ENCODE results near the gene ULK4.
"Not testable (repeated sequence)": the region's sequence is repeated elsewhere in the genome, so short reads cannot be mapped to it uniquely, and the experiment has no call there.

Gene ULK4

GRCh38 chr3:41697702-41698101 is 264.2 kb downstream of the ULK4 start:
- in situ Hi-C loops (cut with HindIII; ENCODE audit: low sequenced_read_pairs): no loop called here

DNA sequence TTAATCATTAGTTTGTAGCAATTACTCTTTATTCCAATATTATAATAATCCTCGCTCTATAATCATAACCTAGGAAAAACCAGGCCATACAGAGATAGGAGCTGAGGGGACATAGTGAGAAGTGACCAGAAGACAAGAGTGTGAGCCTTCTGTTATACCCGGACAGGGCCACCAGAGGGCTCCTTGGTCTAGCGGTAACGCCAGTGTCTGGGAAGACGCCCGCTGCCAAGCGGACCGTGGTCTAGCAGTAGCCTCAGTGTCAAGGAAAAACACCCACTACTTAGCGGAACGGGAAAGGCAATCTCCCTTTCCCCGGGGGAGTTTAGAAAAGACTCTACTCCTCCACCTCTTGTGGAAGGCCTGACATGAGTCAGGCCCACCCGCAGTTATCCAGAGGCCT is 266.1 kb downstream of the ULK4 start:
- in situ Hi-C loops (cut with HindIII; ENCODE audit: low sequenced_read_pairs): not testable (repeated sequence)

GRCh38 chr3:41693799-41694198 is 268.1 kb downstream of the ULK4 start:
- in situ Hi-C loops (cut with HindIII; ENCODE audit: low sequenced_read_pairs): no loop called here

GRCh38 chr3:41690766-41691563 is 270.9 kb downstream of the ULK4 start:
- in situ Hi-C loops (cut with HindIII; ENCODE audit: low sequenced_read_pairs): no loop called here

DNA sequence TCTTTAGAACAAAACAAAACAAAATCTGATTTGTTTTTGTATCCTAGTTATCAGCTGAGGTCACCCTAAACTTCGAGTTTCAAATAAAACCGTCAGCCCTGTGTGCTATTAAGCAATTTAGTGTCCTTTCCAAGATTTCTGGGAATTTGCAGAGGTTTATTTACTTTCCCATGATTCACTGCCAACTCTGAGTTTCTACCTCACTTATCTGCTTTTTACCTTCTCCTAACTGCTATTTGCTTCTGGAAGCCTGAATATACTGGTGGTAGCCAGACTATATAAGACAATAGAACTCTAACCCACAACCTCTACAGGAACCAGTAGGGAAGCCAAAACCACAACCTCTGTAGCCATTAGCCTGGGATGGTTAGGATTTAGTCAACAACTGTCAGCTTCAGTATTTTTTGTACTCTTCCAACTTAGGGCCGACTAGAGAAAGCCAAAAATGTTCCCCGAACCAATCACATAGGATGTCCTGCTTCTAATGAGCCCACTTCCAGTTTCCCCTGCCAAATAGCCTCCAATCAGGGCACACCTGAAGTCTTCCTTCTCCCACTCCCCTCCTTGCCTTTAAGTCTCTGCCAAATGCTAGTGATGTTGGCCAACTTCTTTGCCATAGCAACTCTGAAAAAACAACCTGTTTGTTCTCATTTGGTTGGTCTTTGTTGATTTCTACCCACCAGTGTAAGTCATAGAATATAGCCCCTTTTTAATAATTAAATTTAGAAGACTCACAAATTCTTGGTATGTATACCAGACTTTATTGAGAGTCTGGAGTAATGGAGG is 273.1 kb downstream of the ULK4 start:
- in situ Hi-C loops (cut with HindIII; ENCODE audit: low sequenced_read_pairs): no loop called here

DNA sequence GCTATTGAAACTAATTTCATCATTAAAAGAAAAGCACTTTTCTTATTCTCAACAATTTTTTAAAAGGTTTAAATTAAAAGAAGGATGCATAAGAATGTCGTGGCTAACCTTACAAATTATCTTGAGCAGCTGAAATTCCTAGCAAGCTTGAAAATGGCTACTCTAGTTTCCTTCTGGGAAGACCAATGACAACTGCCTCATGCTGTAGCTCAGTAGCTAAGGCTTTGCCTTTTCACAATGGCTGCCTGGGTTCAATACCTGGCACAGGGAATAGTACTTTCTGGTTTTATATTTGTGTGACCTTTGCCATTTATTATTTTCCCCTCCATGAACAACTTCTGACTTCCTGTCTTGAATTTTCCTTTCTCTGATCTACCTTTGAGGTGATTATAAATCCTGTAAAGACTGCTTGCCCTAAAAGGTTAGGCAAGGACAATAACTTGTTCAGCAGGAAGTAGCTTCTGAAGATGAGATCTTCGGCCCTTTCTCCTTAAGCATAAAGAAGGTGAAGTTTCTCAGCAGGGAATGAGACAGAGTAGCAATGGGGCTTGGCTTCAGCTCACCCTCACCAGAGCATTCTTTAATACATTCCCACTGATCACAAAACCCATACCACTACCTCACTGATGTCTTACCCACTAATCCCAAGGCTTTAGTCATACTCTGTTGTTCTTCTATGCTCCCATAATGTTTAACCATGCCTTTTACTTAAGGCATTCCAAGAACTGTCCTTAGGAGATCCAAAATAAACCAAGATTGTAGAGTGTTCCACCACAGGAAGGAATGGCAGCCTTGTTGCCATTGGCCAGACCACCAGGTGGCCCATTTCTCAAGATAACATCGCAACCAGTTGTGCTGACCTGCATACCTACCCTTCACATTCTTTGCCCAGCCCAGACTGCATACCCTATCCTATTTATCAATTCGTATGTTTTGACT is 276.8 kb downstream of the ULK4 start:
- in situ Hi-C loops (cut with HindIII; ENCODE audit: low sequenced_read_pairs): no loop called here

- in situ Hi-C loops (cut with HindIII; ENCODE audit: low sequenced_read_pairs): no loop called here
Measured at GRCh38 chr3:41683666-41684350, 278.1 kb downstream of the ULK4 start.

DNA sequence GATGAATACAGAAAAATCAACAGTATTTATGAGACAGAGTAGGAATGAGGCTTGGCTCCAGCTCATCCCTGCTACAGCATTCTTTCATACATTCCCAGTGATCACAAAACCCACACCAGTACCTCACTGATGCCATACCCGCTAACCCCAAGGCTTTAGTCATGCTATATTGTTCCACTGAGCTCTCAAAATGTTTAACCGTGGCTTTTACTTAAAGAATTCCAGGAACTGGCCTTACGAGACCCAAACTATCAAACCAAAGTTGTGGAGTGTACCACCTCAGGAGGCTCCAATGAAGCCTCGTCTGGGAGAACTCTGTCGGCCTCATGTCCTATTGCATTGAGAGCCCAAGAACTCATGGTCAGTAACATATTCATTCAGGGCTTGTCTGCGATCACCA is 278.9 kb downstream of the ULK4 start:
- in situ Hi-C loops (cut with HindIII; ENCODE audit: low sequenced_read_pairs): no loop called here

GRCh38 chr3:41682382-41682781 is 279.5 kb downstream of the ULK4 start:
- in situ Hi-C loops (cut with HindIII; ENCODE audit: low sequenced_read_pairs): no loop called here

GRCh38 chr3:41681479-41681878 is 280.4 kb downstream of the ULK4 start:
- in situ Hi-C loops (cut with HindIII; ENCODE audit: low sequenced_read_pairs): no loop called here

DNA sequence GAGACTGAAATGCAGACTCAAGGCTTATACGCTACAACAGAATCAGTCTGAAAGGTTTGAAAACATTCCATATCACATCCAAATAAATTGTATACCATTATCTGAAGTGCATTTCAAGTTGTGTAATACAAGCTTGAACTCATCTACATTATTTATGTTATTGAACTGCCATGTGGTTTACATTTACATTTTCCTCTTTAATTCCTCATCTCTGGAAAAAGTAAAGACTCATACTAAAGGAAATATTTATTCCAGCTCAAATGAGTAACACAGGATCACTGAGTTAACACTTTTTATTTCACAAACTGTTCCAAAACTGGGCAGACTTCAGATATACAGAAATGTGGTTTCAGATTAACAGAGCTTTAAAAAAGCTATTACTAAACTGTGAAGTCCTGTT is 282.5 kb downstream of the ULK4 start:
- in situ Hi-C loops (cut with HindIII; ENCODE audit: low sequenced_read_pairs): no loop called here

DNA sequence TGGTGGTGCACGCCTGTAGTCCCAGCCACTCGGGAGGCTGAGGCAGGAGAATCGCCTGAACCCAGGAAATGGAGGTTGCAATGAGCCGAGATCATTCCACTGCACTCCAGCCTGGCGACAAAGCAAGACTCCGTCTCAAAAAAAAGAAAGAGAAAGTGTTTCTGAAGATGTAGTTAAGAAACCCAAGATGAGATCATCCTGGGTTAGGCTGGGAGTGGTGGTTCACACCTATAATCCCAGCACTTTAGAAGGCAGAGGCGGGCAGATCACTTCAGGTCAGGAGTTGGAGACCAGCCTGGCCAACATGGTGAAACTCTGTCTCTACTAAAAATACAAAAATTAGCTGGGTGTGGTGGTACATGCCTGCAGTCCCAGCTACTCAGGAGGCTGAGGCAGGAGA is 286.8 kb downstream of the ULK4 start:
- in situ Hi-C loops (cut with HindIII; ENCODE audit: low sequenced_read_pairs): not testable (repeated sequence)

- in situ Hi-C loops (cut with HindIII; ENCODE audit: low sequenced_read_pairs): no loop called here
Measured at GRCh38 chr3:41674449-41674848, 287.5 kb downstream of the ULK4 start.

GRCh38 chr3:41673650-41674049 is 288.3 kb downstream of the ULK4 start:
- in situ Hi-C loops (cut with HindIII; ENCODE audit: low sequenced_read_pairs): no loop called here

DNA sequence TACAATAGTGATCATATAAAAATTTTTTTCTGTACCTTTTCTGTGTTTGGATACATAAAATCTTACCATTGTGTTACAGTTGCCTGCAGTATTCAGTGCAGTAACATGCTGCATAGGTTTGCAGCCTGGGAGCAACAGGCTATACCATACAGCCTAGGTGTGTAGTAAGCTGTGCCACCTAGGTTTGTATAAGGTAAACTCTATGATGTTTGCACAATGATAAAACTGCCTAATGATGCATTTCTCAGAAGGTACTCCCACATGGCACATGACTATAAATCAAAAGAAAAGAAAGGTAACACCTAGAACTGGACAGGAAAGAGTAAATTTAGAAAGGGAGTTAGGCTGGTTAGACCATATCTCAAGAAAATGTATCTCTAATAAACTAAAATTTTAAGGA is 293.5 kb downstream of the ULK4 start:
- in situ Hi-C loops (cut with HindIII; ENCODE audit: low sequenced_read_pairs): no loop called here

- in situ Hi-C loops (cut with HindIII; ENCODE audit: low sequenced_read_pairs): no loop called here
Measured at GRCh38 chr3:41662288-41662687, 299.6 kb downstream of the ULK4 start.

GRCh38 chr3:41661796-41662195 is 300.1 kb downstream of the ULK4 start:
- in situ Hi-C loops (cut with HindIII; ENCODE audit: low sequenced_read_pairs): no loop called here

GRCh38 chr3:41660510-41660909 is 301.4 kb downstream of the ULK4 start:
- in situ Hi-C loops (cut with HindIII; ENCODE audit: low sequenced_read_pairs): no loop called here

- in situ Hi-C loops (cut with HindIII; ENCODE audit: low sequenced_read_pairs): no loop called here
Measured at GRCh38 chr3:41653571-41654239, 308.2 kb downstream of the ULK4 start.

DNA sequence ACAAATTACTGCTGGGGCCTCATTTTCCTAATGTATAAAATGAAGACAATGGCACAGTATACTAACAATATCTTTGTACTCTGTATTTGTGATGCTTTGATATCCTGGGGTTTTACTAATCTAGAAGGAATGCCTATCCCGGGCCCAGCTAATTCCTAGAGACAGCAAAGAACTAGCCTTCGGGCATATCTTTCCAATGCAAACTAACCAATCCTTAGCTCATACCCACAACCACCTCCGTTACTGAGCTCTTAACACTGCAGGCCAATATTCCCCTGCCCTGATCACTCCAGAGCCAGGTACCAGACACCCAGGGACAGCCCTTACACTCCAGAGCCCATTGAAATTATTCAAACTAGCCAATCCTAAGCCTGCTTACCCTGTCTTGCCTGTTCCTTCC is 309.0 kb downstream of the ULK4 start:
- in situ Hi-C loops (cut with HindIII; ENCODE audit: low sequenced_read_pairs): no loop called here

Measured in endothelial cell of hepatic sinusoid (primary cell).